EH (cell line): ENCODE results near the gene ATP6V1G1.
"Not testable (repeated sequence)": the region's sequence is repeated elsewhere in the genome, so short reads cannot be mapped to it uniquely, and the experiment has no call there.

Experiments used
- DNase-seq: peaks from one replicate; pipeline ENCODE4 v3.0.0-alpha.2; 2015; ENCODE audit warnings: low read depth

Gene ATP6V1G1

DNA sequence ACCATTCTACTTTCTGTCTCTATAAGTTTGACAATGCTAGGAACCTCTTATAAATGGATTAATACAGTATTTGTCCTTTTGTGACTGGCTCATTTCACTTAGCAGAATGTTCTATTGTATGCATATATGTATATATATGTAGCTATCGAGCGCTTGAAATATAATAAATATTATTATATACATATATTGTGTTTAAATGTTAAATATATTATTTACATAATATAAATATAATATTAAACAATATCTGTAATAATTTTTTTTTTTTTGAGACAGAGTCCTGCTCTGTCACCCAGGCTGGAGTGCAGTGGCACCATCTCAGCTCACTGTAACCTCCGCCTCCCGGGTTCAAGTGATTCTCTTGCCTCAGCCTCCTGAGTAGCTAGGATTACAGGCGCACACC lies 9.4 kb upstream of the ATP6V1G1 start:
- not testable (repeated sequence) for DNase-seq

DNA sequence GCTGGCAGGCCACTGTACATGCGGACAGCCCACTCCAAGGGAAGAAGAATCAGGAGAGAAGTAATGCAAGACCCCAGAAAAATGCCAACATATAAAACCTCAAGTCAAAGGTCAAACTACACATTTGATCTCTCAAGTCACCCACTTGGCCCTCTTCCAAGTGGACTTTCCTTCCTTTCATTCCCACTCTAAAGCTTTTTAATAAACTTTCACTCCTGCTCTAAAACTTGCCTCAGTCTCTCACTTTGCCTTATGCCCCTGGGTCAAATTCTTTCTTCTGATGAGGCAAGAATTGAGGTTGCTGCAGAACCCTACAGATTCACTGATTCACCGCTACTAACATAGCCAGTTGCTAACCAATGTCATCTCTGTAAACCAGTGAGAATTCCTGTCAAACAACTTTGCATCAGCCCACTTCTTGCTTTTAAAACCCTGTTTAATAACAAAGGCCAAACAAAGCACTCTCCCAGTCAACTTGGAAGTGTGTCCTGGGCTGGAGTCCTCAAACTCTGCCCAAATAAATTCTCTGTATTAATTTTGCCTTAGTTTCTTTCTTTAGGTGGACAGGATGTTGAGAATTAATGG lies 6.9 kb upstream of the ATP6V1G1 start:
- DNase-seq: peak; percentile 5

DNA sequence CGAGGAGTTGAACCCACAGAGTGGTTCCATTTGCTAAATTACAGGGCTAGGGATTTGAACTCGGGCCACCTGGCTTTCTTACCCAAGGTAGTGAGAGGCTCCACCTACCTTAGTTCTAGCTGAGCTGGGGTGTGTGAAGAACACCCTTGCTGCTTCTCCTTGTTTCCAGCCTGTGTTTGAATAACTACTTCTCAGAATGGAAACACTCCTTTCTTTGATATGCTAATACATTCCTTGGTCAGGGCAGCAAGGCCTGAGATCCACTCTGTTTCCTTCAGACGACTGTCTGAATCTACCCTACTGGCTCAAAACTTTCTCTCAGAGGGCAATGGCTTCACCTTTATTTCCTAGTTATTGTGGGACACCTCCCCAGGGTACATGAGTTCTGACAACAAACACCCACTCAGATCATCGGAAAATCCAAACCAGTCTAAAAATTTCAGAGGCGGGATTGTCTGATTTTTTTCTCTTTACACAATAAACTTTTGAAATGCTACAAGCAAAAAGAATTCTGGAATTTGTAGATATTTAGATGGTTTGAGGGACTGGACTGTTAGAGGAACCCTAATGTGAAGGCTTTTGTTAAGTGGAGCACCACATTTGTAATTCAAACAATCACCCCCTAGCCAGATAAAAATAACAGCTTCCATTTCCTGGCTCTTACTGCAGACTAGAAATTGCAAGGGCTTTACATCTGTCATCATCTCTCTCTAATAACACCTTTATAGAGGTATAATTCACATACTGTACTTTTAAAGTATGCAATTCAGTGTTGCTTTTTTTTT lies 4.0 kb upstream of the ATP6V1G1 start:
- no peak for DNase-seq

DNA sequence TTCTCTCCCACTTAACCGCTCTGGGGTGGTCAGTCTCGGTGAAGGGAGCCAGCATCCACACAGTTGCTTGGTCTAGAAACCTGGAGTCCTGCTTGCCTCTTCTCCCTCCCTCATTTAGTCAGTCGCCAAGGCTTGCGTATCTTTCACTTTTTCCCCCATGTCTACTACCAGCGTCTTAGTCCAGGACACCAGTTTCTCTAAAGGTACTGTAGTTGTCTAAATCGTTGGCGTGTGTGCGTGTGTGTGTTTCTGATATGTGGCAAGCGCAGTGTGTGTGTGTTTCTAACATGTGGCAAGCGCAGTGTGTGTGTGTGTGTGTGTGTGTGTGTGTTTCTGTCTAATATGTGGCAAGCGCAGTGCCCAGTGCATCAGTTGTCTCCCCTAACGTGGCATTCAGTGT lies 641 bp downstream of the ATP6V1G1 start:
- peak; percentile 29 for DNase-seq

DNA sequence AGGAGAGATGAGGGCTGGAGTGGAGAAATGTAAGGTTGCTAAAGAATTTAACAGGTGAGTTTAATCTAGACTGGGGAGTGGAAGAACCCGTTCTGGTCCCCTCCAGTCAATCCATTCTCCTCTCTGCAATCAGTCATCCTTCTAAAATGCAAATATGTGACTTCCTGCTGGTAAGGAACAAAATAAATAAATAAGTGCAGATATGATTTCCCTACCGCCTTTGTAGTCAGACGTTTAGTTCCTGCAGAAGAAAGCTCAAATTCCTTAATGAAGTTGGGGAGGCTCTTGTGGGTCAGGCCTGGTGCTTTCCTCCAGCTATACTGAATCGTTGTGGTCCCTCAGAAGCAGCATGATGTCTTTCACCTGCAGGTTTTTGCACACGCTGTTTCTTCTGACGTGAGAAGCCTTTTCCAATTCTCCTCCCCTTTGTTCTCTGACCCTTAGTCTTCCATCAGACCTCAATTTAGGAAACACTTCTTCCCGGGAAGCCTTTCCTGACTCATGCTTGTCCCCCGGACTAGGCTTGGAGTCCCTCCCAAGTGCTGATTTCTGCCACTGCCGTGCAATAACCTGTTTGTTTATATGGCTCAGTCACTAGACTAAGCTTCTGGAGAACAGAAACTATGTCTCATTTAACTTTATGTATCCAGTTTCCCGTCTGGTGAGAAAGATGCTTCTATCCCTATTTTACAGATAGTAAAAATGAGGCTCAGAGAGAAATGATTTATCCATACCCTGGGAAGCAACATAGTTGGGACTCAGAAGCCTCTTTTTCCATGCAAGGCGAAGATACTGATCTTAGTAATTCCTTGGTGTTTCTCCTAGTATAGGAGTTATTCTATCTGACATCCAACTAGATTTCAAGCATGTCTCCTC lies 1.3 kb downstream of the ATP6V1G1 start:
- peak; percentile 73 for DNase-seq

DNA sequence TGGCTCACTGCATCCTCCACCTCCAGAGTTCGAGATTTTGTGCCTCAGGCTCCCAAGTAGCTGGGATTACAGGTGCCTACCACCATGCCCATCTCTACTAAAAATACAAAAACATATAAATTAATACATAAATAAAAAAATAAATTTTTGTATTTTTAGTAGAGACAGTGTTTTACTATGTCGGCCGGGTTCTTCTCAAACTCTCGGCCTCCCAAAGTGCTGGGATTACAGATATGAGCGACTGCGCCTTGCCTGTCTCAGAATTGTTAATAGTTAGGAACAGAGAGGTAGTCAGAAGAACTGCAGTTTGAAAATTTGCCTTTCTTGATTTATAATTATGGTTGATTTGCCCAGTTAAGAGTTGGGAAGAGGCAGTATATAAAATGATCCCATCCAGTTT lies 2.8 kb downstream of the ATP6V1G1 start:
- no peak for DNase-seq

DNA sequence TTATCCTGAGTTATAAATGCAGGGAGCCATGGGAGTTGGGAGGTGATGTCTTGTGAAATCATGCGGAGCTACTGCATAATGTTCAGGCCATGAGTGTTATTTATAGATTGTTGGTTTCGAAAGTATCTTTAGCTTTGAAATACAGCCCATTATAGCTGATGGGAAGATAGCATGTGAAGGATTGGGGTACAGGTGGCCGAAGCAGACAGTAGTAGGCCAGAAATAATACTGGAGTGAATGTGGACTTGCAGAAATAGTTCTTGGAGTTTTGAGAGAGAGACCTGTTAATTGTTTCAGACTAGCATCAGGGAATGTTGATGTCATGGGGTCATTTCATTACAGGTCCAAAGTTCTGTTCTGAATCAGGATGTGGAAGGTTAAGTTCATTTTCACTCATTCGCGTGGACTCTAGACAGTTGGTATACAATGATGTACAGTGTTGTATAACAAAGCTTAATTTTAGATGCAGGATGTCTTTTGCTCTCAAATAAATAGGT lies 3.8 kb downstream of the ATP6V1G1 start:
- DNase-seq: no peak

DNA sequence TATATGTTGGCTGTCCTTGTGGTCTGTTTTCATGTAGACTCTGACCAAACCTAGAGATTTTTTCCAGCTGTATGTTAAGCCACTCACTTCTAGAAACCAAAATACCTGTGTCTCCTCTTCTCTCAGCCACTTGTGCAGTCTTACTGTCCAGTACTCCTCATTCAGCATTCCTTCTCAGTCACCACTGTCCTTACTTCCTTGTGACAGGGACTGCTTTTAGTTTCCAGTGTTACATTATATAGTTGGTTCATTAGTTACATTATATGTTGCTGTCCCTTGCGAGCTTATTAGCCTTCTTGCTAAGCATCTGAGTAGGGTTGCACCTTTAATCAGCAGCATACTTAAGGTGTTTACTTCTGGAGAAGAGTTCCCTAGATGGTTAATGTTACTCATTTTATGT lies 4.3 kb downstream of the ATP6V1G1 start:
- DNase-seq: no peak

DNA sequence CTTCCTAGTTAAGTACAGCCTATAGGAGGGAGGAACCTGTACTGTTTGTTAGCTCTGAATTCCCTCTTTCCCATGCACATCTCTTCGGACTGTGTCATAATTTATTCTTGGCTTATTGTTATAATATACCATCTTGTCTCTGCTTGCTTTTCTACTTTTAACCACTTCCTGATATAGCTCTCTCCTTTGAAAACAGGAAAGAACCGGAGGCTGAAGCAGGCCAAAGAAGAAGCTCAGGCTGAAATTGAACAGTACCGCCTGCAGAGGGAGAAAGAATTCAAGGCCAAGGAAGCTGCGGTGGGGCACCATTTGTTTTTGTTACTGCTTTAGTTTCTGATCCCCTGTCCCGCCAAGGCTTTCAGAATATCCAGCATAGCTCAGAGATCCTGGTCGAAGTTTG lies 4.8 kb downstream of the ATP6V1G1 start:
- peak; percentile 21 for DNase-seq

DNA sequence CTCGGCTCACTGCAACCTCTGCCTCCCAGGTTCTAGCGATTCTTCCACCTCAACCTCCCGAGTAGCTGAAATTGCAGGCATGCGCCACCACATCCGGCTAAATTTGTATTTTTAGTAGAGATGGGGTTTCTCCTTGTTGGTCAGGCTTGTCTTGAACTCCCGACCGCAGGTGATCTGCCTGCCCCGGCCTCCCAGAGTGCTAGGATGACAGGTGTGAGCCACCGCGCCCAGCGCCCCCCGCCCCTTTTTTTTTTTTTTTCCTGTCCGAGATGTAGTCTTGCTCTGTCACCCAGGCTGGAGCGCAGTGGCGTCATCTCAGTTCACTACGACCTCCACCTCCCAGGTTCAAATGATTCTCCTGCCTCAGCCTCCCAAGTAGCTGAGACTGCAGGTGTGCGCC lies 6.6 kb downstream of the ATP6V1G1 start:
- no peak for DNase-seq

DNA sequence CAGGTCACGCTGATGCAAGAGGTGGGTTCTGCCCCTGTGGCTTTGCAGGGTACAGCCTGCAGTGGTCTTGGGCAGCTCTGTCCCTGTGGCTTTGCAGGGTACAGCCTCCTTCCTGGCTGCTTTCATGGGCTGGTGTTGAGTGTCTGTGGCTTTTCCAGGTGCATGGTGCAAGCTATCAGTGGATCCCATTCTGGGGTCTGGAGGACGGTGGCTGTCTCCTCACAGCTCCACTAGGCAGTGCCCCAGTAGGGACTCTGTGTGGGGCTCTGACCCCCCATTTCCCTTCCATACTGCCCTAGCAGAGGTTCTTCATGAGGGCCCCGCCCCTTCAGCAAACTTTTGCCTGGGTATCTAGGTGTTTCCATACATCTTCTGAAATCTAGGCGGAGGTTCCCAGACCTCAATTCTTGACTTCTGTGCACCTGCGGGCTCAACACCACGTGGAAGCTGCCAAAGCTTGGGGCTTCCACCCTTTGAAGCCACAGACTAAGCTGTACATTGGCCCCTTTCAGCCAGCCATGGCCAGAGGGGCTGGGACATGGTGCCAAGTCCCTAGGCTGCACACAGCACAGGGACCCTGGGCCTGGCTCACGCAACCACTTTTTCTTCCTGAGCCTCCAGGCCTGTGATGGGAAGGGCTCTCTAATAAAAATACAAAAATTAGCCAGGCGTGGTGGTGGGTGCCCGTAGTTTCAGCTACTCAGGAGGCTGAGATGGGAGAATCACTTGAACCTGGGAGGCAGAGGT lies 13.1 kb downstream of the ATP6V1G1 start:
- DNase-seq: not testable (repeated sequence)

DNA sequence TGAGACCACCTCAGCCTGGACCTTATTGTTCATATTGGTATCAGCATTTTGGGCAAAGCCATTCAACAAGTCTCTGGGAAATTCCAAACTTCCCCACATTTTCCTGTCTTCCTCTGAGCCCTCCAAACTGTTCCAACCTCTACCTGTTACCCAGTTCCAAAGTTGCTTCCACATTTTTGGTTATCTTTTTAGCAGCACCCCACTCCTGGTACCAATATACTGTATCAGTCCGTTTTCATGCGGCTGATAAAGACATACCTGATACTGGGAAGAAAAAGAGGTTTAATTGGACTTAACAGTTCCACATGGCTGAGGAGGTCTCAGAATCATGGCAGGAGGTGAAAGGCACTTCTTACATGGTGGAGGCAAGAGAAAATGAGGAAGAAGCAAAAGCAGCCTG lies 14.2 kb downstream of the ATP6V1G1 start:
- not testable (repeated sequence) for DNase-seq

DNA sequence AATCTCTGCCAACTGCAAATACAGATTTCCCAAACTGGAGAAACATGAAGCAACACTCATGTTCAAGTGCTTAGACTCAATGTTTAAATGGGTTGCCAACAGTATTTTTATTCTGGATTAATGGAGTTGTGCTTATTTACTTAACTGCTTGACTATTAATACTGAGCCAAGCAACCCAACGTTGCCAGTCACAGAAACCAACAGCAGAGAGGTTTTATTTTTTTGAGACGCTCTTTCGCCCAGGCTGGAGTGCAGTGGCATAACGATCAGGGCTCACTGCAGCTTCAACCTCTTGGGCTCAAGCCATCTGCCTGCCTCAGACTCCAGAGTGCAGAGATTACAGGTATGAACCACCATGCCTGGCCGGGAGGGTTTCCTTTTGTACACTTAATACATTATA lies 15.1 kb downstream of the ATP6V1G1 start:
- DNase-seq: no peak

DNA sequence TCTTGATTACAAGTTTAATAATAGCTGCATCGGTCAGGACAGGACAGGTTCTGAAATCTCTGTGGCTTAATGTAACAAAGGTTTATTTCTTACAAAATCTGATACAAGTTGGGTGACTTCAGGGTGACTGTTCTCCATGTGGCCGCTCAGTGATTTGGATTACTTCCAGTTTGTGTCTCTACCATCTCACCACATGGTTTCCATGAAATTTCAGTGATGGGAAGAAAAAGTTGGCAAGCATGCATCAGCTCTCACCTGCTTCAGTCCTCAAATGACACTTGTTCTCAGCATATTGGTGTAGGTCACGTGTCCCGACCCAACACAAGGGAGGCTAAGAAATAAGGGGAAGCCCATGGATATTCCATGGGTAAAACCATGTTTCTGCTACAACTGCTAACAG lies 15.7 kb downstream of the ATP6V1G1 start:
- no peak for DNase-seq

DNA sequence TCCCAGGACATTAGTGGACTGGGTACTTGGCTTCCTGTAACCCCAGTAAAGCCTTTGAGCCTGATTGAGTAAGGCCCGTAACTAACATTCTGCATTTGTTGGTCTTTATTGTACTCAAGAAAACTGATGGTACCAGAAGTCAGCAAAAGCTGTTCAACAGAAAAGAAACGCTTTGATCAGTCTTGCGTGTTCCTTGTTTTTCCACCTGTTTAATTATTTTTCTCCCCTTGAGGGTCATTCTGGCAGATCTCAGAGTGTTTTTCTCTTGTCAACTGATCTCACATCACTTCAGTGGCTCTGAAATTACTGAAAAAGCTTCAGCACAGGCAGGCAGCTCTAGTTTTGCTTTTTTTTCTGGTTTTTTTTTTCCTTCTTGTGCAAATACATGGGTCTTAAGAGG lies 17.4 kb downstream of the ATP6V1G1 start:
- no peak for DNase-seq

DNA sequence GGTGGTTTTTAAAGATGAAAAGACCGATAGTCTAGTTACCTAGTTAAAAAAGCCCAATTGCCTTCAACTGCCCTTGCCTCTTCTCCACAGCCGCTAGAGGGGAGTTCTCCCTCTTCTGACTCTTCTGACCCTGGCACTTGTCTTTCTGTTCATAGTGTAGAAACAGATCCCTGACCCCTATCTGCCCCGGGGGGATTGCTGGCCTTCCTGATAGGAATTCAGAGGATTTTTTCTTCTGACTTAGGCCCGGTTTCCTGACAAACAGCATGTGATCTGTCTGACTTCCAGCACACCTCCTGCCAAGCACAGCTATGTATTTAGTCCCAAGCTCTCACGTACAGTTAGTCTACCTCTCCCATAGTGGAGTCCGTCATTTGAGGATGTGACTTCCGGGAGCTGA lies 18.5 kb downstream of the ATP6V1G1 start:
- no peak for DNase-seq

DNA sequence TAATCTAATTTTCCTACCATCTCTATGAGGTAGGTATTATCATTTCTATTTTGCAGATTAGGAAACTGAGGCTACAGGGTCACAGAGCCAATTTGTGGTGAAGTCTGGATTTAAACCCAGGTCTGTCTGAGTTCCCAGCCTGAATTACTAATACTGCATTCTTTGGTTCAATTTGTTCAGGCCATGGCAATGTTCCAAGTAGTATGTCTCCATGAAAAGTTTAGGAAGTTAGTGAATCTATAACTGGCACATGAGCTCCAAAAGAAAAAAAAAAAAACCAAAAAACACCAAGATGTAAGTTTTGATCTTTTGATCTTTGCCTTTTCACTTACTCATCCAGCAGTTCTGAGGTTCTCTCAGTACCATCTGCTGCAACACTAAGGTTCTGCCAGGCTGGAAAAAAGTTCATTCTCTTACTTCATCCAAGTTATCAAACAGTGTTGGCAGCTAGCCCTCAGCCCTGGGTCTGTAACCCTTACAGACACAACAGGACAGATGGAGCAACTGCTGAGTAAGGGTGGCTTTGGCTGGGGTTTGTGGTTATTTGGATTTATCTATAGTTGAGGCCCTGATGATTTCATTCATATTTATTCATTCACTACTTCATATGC lies 19.1 kb downstream of the ATP6V1G1 start:
- peak; percentile 68 for DNase-seq

DNA sequence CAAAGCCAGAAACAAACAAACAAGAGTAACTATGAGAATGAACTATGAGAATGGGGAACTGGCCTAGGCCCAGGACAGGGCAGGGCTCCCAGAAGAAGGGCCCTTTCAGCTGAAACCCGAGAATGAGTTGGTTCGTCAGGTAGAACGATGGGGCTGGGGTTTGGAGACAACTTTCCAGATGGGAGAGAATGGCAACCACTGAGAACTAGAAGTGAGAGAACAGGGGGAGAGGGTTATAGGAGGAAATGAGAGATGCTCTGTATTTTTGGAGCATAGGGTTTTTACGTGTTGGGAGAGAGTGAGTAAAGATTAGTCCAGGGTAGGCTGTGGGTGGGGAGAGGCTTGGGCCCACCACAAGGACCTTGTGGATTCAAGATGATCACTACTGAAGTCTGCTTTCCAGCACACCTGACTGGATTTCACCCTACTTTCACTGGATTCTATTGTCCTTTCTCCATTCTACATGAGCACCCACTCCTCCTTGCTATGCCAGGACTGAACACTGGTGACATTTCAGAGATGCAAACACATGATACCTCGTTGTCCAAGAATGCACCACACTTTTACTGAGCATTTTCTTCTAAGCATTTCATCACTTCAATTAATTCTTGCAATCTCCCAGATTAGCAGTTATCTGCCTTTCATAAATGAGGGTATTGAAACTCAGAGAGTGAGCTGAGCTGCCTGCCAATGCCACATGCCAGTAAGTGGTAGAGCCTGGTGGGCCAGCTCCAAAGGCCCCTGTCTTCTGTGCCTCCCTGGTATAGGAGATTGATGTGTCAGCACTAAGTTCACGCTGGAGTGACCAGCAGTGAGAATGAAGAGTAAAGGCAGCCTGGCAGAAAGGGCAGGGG lies 20.3 kb downstream of the ATP6V1G1 start:
- DNase-seq: no peak

DNA sequence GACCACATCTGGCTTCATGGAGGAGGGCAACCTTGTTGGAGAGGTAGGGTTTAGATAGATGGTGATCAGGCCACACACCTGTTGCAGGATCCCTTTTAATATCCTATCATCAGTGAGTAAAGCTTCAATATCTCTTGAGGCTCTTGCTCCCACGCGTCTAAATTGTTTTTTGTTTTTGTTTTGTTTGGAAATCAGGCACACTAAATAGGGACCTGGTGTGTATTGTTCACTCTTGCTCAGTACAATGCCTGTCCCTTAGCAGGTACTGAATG lies 20.9 kb downstream of the ATP6V1G1 start:
- DNase-seq: no peak

DNA sequence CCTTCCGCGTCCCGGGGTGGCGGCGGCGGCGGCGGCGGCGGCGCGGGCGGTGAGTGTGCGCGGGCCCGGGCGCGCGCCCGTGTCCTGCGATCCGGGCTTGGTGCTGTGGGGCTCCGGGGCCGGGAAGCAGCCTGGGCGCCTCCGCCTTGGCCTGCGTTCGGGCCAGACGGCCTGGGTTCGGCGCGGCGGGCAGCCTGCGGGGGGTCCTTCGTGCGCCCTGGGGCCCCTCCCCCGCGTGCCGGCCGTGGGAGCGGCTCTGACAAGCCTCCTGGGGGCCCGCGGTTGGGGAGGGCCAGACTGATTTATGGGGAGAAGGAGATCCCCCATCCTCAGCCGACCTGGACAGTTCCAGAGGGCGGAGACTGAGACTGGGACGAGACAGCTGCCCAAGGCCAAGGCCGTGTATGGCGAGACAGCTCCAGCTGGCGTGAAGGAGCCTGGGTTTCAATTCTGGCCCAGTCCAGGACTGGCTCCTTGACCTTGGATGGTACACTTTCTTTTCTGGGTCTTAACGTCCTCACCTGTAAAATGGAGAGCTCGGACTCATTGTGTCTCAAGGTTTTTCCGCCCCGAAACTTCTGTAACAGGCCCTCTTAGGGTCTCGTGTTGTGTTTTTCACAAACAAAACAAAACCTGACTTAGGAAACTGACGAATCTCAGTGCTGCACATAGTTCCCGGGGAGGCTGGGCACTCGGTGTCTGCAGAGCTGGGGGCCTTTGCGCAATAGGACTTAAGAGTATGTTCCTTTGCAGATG lies 24.1 kb downstream of the ATP6V1G1 start:
- peak; percentile 76 for DNase-seq
